Liver (tissue), 9 donors: Measurements from ENCODE around the gene OMG. TPM values are rescaled to one million over a fixed set of nuclear protein-coding genes. Genes with fewer than 3 reads are reported as not detected.

ENCODE experiments used
- DNase-seq: peaks from one replicate; pipeline ENCODE4 v3.0.0-alpha.2; 2017; ENCODE audit warnings: low spot score
- H3K27ac ChIP-seq, 2 donors: one replicate each; pipeline ENCODE4 v1.7.0; 2013; ENCODE audit warnings: inconsistent platforms in 2 of 2, low read length in 2 of 2, control low read depth in 1 of 2, low read depth in 1 of 2, mild to moderate bottlenecking in 1 of 2
- H3K27me3 ChIP-seq, 4 donors: one replicate each; pipeline versions ENCODE4 v1.6.1 to v1.7.0; 2013; ENCODE audit warnings: low read length in 3 of 4, inconsistent platforms in 1 of 4, mild to moderate bottlenecking in 1 of 4, moderate library complexity in 1 of 4; ENCODE audit not compliant: control insufficient read depth in 4 of 4, insufficient read depth in 4 of 4
- H3K36me3 ChIP-seq, 4 donors: one replicate each; pipeline versions ENCODE4 v1.6.1 to v1.7.0; 2013; ENCODE audit warnings: low read length in 3 of 4, mild to moderate bottlenecking in 3 of 4, low read depth in 1 of 4, moderate library complexity in 1 of 4; ENCODE audit not compliant: control insufficient read depth in 4 of 4, insufficient read depth in 3 of 4
- H3K4me1 ChIP-seq, 4 donors: one replicate each; pipeline versions ENCODE4 v1.6.1 to v1.7.0; 2013; ENCODE audit warnings: low read length in 3 of 4, mild to moderate bottlenecking in 3 of 4, moderate library complexity in 1 of 4; ENCODE audit not compliant: control insufficient read depth in 4 of 4, insufficient read depth in 4 of 4
- H3K4me3 ChIP-seq, 3 donors: one replicate each; pipeline versions ENCODE4 v1.6.1 to v1.7.0; 2013; ENCODE audit warnings: low read length in 3 of 3, control low read depth in 1 of 3, low read depth in 1 of 3, mild to moderate bottlenecking in 1 of 3
- H3K9ac ChIP-seq, 2 donors: one replicate each; pipeline ENCODE4 v1.7.0; 2013; ENCODE audit warnings: low read length in 2 of 2, mild to moderate bottlenecking in 2 of 2, moderate library complexity in 2 of 2, control low read depth in 1 of 2, low read depth in 1 of 2
- H3K9me3 ChIP-seq, 4 donors: one replicate each; pipeline versions ENCODE4 v1.6.1 to v1.7.0; 2013; ENCODE audit warnings: low read length in 3 of 4; ENCODE audit not compliant: control insufficient read depth in 4 of 4
- EGR1 ChIP-seq, 2 donors: IDR thresholded peaks; 2 replicates each; pipeline ENCODE4 v1.6.1; 2016 to 2018; ENCODE audit warnings: antibody characterized with exemption in 2 of 2, low read depth in 2 of 2
- FOXA1 ChIP-seq: IDR thresholded peaks from 2 replicates; pipeline ENCODE4 v1.6.1; 2016; ENCODE audit warnings: antibody characterized with exemption
- FOXA2 ChIP-seq: IDR thresholded peaks from 2 replicates; pipeline ENCODE4 v1.6.1; 2016; ENCODE audit warnings: antibody characterized with exemption
- GABPA ChIP-seq, 2 donors: IDR thresholded peaks in 1 of 2; conservative IDR thresholded peaks in 1 of 2; 2 replicates each; pipeline ENCODE4 v1.6.1; 2016; ENCODE audit warnings: antibody characterized with exemption in 2 of 2, mild to moderate bottlenecking in 1 of 2, moderate library complexity in 1 of 2
- HNF4A ChIP-seq, 2 donors: conservative IDR thresholded peaks; 2 replicates each; pipeline ENCODE4 v1.6.1; 2016; ENCODE audit warnings: antibody characterized with exemption in 2 of 2, mild to moderate bottlenecking in 2 of 2
- JUND ChIP-seq, 2 donors: IDR thresholded peaks; 2 replicates each; pipeline ENCODE4 v1.6.1; 2016; ENCODE audit warnings: antibody characterized with exemption in 2 of 2
- RAD21 ChIP-seq, 2 donors: IDR thresholded peaks; 2 replicates each; pipeline ENCODE4 v1.6.1; 2016; ENCODE audit warnings: antibody characterized with exemption in 2 of 2, mild to moderate bottlenecking in 2 of 2
- RXRA ChIP-seq, 2 donors: IDR thresholded peaks; 2 replicates each; pipeline ENCODE4 v1.6.1; 2017 to 2018; ENCODE audit warnings: antibody characterized with exemption in 2 of 2, mild to moderate bottlenecking in 1 of 2
- SP1 ChIP-seq: IDR thresholded peaks from 2 replicates; pipeline ENCODE4 v1.6.1; 2018; ENCODE audit warnings: antibody characterized with exemption, mild to moderate bottlenecking
- TAF1 ChIP-seq: conservative IDR thresholded peaks from 2 replicates; pipeline ENCODE4 v1.6.1; 2016; ENCODE audit warnings: antibody characterized with exemption, mild to moderate bottlenecking
- YY1 ChIP-seq: IDR thresholded peaks from 2 replicates; pipeline ENCODE4 v1.6.1; 2016; ENCODE audit warnings: antibody characterized with exemption, mild to moderate bottlenecking
- WGBS: extraction: QIAGEN DNeasy Blood & Tissue Kit; methylation state at CpG from one replicate; pipeline ENCODE4 v1.1.7; 2013; 5-methylcytosine and 5-hydroxymethylcytosine counted together
- polyA plus RNA-seq, 2 donors: library from polyadenylated mRNA; stranded (reverse) in 1 of 2; unstranded in 1 of 2; fragments of 200-250 nt in 1 of 2; fragments of >200 nt in 1 of 2; fragmentation: Nextera tagmentation in 1 of 2; extraction: Ambion mirVana in 1 of 2; gene quantifications; one replicate each; pipeline versions ENCODE4 v1.2.1 to v1.2.3, GENCODE V29; 2013 to 2015
- total RNA-seq, 2 donors: library from RNA; depleted of rRNA; stranded (reverse); fragments of >200 nt; gene quantifications; one replicate each; pipeline ENCODE4 v1.2.3, GENCODE V29; 2014
- TF ChIP-seq, protein P1 (sequence below): IDR thresholded peaks from 2 replicates; pipeline ENCODE4 v1.6.1; 2016; ENCODE audit warnings: antibody characterized with exemption
- TF ChIP-seq, protein P2 (sequence below): IDR thresholded peaks from 2 replicates; pipeline ENCODE4 v1.6.1; 2016; ENCODE audit warnings: antibody characterized with exemption
- TF ChIP-seq, protein P3 (sequence below): IDR thresholded peaks from 2 replicates; pipeline ENCODE4 v1.6.1; 2016; ENCODE audit warnings: antibody characterized with exemption, mild to moderate bottlenecking
- TF ChIP-seq, protein P4 (sequence below): fragments of 150-350 bp; IDR thresholded peaks from 2 replicates; pipeline ENCODE4 v1.5.1; 2017; ENCODE audit warnings: improper control_type of control experiment, low read depth, low read length; ENCODE audit not compliant: missing input control
- TF ChIP-seq, protein P5 (sequence below): IDR thresholded peaks from 2 replicates; pipeline ENCODE4 v1.6.1; 2016; ENCODE audit warnings: antibody characterized with exemption
- donor health status: healthy.
- donor health status: healthy.
- donor health status: healthy.
- donor health status: healthy.
- donor health status: healthy.

OMG gene
- total and polyA plus RNA-seq, 4 donors: 0.05 to 2.1 (median 0.19) TPM

DNA sequence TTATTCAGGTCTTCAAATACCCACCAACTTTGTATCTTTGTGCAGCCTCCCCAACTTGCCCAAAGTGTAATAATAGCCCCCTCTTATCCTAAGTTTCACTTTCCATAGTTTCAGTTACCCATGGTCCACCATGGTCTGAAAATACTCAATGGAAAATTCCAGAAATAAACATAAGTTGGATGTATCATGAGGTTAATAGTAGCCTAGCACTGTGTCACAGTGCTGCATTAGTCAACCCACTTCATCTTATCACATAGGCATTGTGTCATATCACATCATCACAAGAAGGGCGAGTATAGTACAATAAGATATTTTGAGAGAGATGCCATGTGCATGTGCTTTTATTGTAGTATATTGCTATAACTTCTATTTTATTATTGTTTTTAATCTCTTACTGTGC, 21.9 kb downstream of the OMG start:
- Histone ChIP-seq H3K4me3 (no peak overlapping the region), H3K36me3 (peaks cover 0 to 10% (median 7%) of the 10 kb centered on the region in 4 donors), H3K4me1 (peaks cover 0 to 11% (median 2%) of the 10 kb centered on the region in 4 donors), H3K9me3 (no peaks in the 10 kb centered on the region), H3K27ac (no peak overlapping the region), H3K9ac (no peak overlapping the region), H3K27me3 (no peaks in the 10 kb centered on the region)
- 100% methylated on average over 1 of the region's 1 CpG for WGBS
- no peak for DNase-seq
- TF ChIP-seq, protein P1, sequence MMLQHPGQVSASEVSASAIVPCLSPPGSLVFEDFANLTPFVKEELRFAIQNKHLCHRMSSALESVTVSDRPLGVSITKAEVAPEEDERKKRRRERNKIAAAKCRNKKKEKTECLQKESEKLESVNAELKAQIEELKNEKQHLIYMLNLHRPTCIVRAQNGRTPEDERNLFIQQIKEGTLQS: no peak
- TF ChIP-seq RXRA (IDR thresholded peaks at IDR 0.05) (no peak), EGR1 (IDR thresholded peaks at IDR 0.05; ENCODE audit: low read depth in 2 of 2) (no peak), TAF1 (no peak), JUND (IDR thresholded peaks at IDR 0.05) (no peak), FOXA2 (no peak), SP1 (no peak), HNF4A (conservative IDR thresholded peaks at IDR 0.05) (no peak)
- TF ChIP-seq, protein P2, sequence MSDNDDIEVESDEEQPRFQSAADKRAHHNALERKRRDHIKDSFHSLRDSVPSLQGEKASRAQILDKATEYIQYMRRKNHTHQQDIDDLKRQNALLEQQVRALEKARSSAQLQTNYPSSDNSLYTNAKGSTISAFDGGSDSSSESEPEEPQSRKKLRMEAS: no peak
- TF ChIP-seq, protein P3, sequence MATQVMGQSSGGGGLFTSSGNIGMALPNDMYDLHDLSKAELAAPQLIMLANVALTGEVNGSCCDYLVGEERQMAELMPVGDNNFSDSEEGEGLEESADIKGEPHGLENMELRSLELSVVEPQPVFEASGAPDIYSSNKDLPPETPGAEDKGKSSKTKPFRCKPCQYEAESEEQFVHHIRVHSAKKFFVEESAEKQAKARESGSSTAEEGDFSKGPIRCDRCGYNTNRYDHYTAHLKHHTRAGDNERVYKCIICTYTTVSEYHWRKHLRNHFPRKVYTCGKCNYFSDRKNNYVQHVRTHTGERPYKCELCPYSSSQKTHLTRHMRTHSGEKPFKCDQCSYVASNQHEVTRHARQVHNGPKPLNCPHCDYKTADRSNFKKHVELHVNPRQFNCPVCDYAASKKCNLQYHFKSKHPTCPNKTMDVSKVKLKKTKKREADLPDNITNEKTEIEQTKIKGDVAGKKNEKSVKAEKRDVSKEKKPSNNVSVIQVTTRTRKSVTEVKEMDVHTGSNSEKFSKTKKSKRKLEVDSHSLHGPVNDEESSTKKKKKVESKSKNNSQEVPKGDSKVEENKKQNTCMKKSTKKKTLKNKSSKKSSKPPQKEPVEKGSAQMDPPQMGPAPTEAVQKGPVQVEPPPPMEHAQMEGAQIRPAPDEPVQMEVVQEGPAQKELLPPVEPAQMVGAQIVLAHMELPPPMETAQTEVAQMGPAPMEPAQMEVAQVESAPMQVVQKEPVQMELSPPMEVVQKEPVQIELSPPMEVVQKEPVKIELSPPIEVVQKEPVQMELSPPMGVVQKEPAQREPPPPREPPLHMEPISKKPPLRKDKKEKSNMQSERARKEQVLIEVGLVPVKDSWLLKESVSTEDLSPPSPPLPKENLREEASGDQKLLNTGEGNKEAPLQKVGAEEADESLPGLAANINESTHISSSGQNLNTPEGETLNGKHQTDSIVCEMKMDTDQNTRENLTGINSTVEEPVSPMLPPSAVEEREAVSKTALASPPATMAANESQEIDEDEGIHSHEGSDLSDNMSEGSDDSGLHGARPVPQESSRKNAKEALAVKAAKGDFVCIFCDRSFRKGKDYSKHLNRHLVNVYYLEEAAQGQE: no peak
- TF ChIP-seq, protein P4, sequence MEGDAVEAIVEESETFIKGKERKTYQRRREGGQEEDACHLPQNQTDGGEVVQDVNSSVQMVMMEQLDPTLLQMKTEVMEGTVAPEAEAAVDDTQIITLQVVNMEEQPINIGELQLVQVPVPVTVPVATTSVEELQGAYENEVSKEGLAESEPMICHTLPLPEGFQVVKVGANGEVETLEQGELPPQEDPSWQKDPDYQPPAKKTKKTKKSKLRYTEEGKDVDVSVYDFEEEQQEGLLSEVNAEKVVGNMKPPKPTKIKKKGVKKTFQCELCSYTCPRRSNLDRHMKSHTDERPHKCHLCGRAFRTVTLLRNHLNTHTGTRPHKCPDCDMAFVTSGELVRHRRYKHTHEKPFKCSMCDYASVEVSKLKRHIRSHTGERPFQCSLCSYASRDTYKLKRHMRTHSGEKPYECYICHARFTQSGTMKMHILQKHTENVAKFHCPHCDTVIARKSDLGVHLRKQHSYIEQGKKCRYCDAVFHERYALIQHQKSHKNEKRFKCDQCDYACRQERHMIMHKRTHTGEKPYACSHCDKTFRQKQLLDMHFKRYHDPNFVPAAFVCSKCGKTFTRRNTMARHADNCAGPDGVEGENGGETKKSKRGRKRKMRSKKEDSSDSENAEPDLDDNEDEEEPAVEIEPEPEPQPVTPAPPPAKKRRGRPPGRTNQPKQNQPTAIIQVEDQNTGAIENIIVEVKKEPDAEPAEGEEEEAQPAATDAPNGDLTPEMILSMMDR: no peak

DNA sequence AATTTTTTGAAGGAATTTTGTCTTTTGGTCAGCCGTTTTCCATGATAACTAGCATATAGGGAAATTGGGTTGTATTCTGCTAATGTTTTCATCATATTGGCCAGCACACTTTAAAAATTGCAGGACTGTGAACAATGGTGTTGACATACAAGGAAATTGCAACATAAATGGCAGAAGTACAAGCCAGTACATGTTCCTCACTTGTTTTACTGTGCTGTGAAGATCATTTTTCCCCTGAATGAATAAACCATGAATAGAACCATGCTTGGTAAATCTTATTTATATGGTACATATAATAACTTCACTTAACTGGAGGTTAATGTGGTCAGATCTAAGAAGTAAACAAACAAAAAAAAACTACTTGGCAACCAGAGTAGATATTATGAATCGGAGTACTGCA, 22.8 kb downstream of the OMG start:
- peaks cover 0 to 11% (median 2%) of the 10 kb centered on the region in 4 donors for H3K4me1 ChIP-seq
- no peaks in the 10 kb centered on the region for H3K9me3 ChIP-seq
- H3K9ac ChIP-seq: no peak overlapping the region
- peaks cover 0 to 12% (median 7%) of the 10 kb centered on the region in 4 donors for H3K36me3 ChIP-seq
- 58% methylated on average over 2 of the region's 2 CpGs for WGBS
- DNase-seq: no peak
- H3K27ac ChIP-seq: no peak overlapping the region
- TF ChIP-seq YY1: peak; percentile 44
- TF ChIP-seq, protein P5, sequence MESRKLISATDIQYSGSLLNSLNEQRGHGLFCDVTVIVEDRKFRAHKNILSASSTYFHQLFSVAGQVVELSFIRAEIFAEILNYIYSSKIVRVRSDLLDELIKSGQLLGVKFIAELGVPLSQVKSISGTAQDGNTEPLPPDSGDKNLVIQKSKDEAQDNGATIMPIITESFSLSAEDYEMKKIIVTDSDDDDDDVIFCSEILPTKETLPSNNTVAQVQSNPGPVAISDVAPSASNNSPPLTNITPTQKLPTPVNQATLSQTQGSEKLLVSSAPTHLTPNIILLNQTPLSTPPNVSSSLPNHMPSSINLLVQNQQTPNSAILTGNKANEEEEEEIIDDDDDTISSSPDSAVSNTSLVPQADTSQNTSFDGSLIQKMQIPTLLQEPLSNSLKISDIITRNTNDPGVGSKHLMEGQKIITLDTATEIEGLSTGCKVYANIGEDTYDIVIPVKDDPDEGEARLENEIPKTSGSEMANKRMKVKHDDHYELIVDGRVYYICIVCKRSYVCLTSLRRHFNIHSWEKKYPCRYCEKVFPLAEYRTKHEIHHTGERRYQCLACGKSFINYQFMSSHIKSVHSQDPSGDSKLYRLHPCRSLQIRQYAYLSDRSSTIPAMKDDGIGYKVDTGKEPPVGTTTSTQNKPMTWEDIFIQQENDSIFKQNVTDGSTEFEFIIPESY: no peak
- TF ChIP-seq RXRA (IDR thresholded peaks at IDR 0.05): no peak
- TF ChIP-seq, protein P1: peak; percentile 53
- TF ChIP-seq GABPA (IDR thresholded peaks at IDR 0.05 in 1 of 2, conservative IDR thresholded peaks at IDR 0.05 in 1 of 2): peak in 1 of 2 donors; percentile 42
- TF ChIP-seq FOXA2: peak; percentile 87
- peak; percentile 17 to 22 for TF ChIP-seq RAD21 (IDR thresholded peaks at IDR 0.05)
- TF ChIP-seq, protein P3: peak; percentile 36
- peak; percentile 31 to 32 for TF ChIP-seq HNF4A (conservative IDR thresholded peaks at IDR 0.05)
- TF ChIP-seq SP1: peak; percentile 30
- TF ChIP-seq, protein P4: no peak
- TF ChIP-seq FOXA1: peak; percentile 77
- H3K27me3 ChIP-seq: no peaks in the 10 kb centered on the region
- H3K4me3 ChIP-seq: no peak overlapping the region
